HG02970 (cell line): ENCODE data around the gene GPR153.
A peak's percentile ranks its signal among the peaks of the same experiment; 100 is the strongest.

Source experiments
- ATAC-seq: cut with Tn5 transposase; IDR thresholded peaks from one replicate; pipeline ENCODE4 v1.9.1; 2021; ENCODE audit warnings: mild to moderate bottlenecking, moderate library complexity, moderate number of reproducible peaks; ENCODE audit not compliant: unreplicated experiment, low FRiP score

The GPR153 gene

GRCh38 chr1:6207075-6207885 lies 53.6 kb downstream of the GPR153 start:
- no peak for ATAC-seq

GRCh38 chr1:6206520-6206855 lies 54.4 kb downstream of the GPR153 start:
- ATAC-seq = no peak

- no peak for ATAC-seq
Observed at GRCh38 chr1:6205849-6206519, 54.9 kb downstream of the GPR153 start, which contains the start of gene RNF207. TSS of gene RNF207 (plus strand) at chr1:6206119. CDS start at chr1:6206536, 417 bp downstream.

GRCh38 chr1:6202256-6202655 lies 58.6 kb downstream of the GPR153 start:
- ATAC-seq = no peak

- no peak for ATAC-seq
Observed at GRCh38 chr1:6200188-6200809, 60.6 kb downstream of the GPR153 start.

GRCh38 chr1:6199298-6200187 lies 61.4 kb downstream of the GPR153 start, which contains the start of gene RPL22:
TSS of gene RPL22 (minus strand) at chr1:6199595. CDS start at chr1:6199573, 22 bp downstream.
- peak; percentile 96 for ATAC-seq

- ATAC-seq = peak; percentile 20
Observed at GRCh38 chr1:6198646-6199297, 62.1 kb downstream of the GPR153 start.

GRCh38 chr1:6197746-6198427 lies 63.0 kb downstream of the GPR153 start:
- ATAC-seq = no peak
